Fibroblast of lung (primary cell): ENCODE data around the gene PRC1. TPM values are rescaled to one million over a fixed set of nuclear protein-coding genes. Genes with fewer than 3 reads are reported as not detected.

Experiments
- DNase-seq, 2 donors: peaks; one replicate each; pipeline versions ENCODE4 v3.0.0 to v3.0.0-alpha.2; 2010; ENCODE audit warnings: low read depth in 2 of 2
- H2AFZ ChIP-seq: 2 replicates; pipeline ENCODE4 v1.5.1; 2012; ENCODE audit warnings: low read length, control low read depth, inconsistent platforms
- H3K27ac ChIP-seq: 2 replicates; pipeline ENCODE4 v1.5.1; 2011; ENCODE audit warnings: low read length, control low read depth; ENCODE audit not compliant: insufficient read depth
- H3K27me3 ChIP-seq: 2 replicates; pipeline ENCODE4 v1.5.1; 2011; ENCODE audit warnings: mild to moderate bottlenecking, low read length; ENCODE audit not compliant: control insufficient read depth, insufficient read depth
- H3K36me3 ChIP-seq: 2 replicates; pipeline ENCODE4 v1.5.1; 2011; ENCODE audit warnings: low read length; ENCODE audit not compliant: control insufficient read depth, insufficient read depth
- H3K4me1 ChIP-seq: 2 replicates; pipeline ENCODE4 v1.5.1; 2011; ENCODE audit warnings: low read length; ENCODE audit not compliant: control insufficient read depth, insufficient read depth; ENCODE audit errors: extremely low read depth
- H3K4me2 ChIP-seq: 2 replicates; pipeline ENCODE4 v1.5.1; 2011; ENCODE audit warnings: low read length, control low read depth; ENCODE audit not compliant: insufficient read depth; ENCODE audit errors: extremely low read depth
- H3K4me3 ChIP-seq, 4 experiments: fragments of 200-600 bp in 1 of 4; sonication (generic) in 1 of 4; replicated peaks in 1 of 4; 2 replicates each; pipeline ENCODE4 v1.5.1; 2011 to 2016; ENCODE audit warnings: low read length in 4 of 4, low read depth in 3 of 4, mild to moderate bottlenecking in 3 of 4, control low read depth in 2 of 4, inconsistent platforms in 1 of 4, mixed read lengths in 1 of 4; ENCODE audit not compliant: insufficient read depth in 1 of 4; ENCODE audit errors: control extremely low read depth in 1 of 4
- H3K79me2 ChIP-seq: 2 replicates; pipeline ENCODE4 v1.5.1; 2012; ENCODE audit warnings: mild to moderate bottlenecking, low read length, inconsistent platforms; ENCODE audit not compliant: control insufficient read depth, insufficient read depth
- H3K9ac ChIP-seq: 2 replicates; pipeline ENCODE4 v1.5.1; 2011; ENCODE audit warnings: mild to moderate bottlenecking, low read length, control low read depth; ENCODE audit not compliant: insufficient read depth
- H3K9me3 ChIP-seq: 2 replicates; pipeline ENCODE4 v1.5.1; 2012; ENCODE audit warnings: low read depth, low read length; ENCODE audit not compliant: control insufficient read depth, insufficient read depth
- H4K20me1 ChIP-seq: 2 replicates; pipeline ENCODE4 v1.5.1; 2011; ENCODE audit warnings: low read length; ENCODE audit not compliant: control insufficient read depth, insufficient read depth; ENCODE audit errors: extremely low read depth
- CTCF ChIP-seq, 2 donors: IDR thresholded peaks in 1 of 2; conservative IDR thresholded peaks in 1 of 2; 1 replicate in 1 of 2; 2 replicates in 1 of 2; pipeline ENCODE4 v1.5.1; 2011 to 2012; ENCODE audit warnings: low read length in 2 of 2, control low read depth in 1 of 2, inconsistent platforms in 1 of 2, low read depth in 1 of 2, mild to moderate bottlenecking in 1 of 2
- EZH2 ChIP-seq: IDR thresholded peaks from 2 replicates; pipeline ENCODE4 v1.5.1; 2012; ENCODE audit warnings: low read length, control low read depth, mild to moderate bottlenecking; ENCODE audit errors: missing control alignments
- polyA plus RNA-seq, 2 donors: library from polyadenylated mRNA; depleted of rRNA in 1 of 2; stranded (reverse) in 1 of 2; unstranded in 1 of 2; fragments of >200 nt; gene quantifications; 2 replicates each; pipeline ENCODE4 v1.2.1, GENCODE V29; 2011 to 2012; ENCODE audit warnings: missing spikeins in 1 of 2
- total RNA-seq: library from RNA; depleted of rRNA; stranded (reverse); fragments of >200 nt; gene quantifications from 2 replicates; pipeline ENCODE4 v1.2.1, GENCODE V29; 2014

The PRC1 gene
- total and polyA plus RNA-seq, 2 donors (not counting 1 experiment from before 2014, with no cell fraction given): 57.8 to 60.5 TPM

DNA sequence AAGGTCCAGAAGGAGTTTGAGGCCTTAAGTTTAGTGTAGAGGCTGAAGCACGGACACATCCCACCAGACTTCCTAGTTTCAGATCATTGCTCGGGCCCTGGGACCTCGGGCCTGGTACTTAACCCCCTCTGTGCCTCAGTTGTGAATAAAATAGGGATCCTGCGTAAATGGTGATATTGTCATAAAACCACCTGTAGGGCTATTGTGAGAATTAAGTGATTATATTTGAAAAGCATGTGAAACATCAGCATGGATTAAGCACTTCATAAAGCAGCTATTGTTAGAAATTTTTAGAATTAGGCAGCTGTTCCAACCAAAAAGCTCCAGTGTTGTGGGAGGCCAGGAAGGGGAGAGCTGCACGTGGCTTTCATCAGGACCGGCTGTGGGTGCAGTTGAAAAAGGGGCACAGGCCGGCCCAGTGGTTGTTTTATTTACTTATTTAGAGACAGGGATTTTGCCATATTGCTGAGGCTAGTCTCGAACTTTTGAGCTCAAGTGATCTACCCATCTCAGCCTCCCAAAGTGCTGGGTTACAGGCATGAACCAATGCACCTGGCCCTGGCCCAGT is 35.2 kb downstream of the PRC1 start:
- peaks cover 6% of the 10 kb centered on the region for H3K4me1 ChIP-seq

DNA sequence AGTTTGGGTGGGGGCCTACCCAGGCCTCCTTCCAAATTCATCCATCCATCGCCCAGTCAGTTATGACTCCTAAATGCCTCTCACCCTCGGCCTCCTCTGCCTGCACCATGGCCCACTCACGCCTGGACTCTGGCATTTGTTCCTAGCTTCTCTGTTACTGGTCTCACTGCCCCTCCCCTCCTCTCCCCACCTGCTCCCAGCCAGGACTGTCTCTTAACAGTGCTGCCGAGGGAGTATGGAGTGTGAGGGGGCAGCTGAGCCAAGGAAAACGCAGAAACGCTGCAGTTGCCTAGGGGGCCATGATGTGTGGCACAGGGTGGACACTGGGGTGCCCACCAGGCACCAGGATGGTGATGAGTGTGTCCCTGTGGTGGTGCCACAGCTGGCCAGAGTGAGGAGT is 36.5 kb downstream of the PRC1 start:
- Histone ChIP-seq H3K27me3 (no peaks in the 10 kb centered on the region), H2AFZ (peak overlapping the region; percentile 57), H3K4me2 (peak overlapping the region; percentile 88), H4K20me1 (no peaks in the 10 kb centered on the region), H3K27ac (peak overlapping the region; percentile 29), H3K4me1 (peaks cover 6% of the 10 kb centered on the region), H3K9me3 (no peaks in the 10 kb centered on the region), H3K4me3 (peak overlapping the region; percentile 25 to 68 (median 56)), H3K79me2 (peaks cover 3% of the 10 kb centered on the region), H3K36me3 (peaks cover 22% of the 10 kb centered on the region), H3K9ac (no peak overlapping the region)
- TF ChIP-seq EZH2 (no peak), CTCF (conservative IDR thresholded peaks at IDR 0.05 in 1 of 2, IDR thresholded peaks at IDR 0.05 in 1 of 2; ENCODE audit: low read depth in 1 of 2, low read length in 2 of 2) (no peak)
- DNase-seq: no peak

More for the DNA sequence above, 35.2 kb downstream of the PRC1 start:
- Histone ChIP-seq H3K79me2 (peaks cover 3% of the 10 kb centered on the region), H2AFZ (no peak overlapping the region), H3K36me3 (peaks cover 10% of the 10 kb centered on the region), H3K4me3 (no peak overlapping the region), H3K9ac (no peak overlapping the region), H3K27me3 (no peaks in the 10 kb centered on the region), H4K20me1 (no peaks in the 10 kb centered on the region), H3K4me2 (no peak overlapping the region), H3K27ac (no peak overlapping the region), H3K9me3 (no peaks in the 10 kb centered on the region)
- TF ChIP-seq EZH2 (no peak), CTCF (conservative IDR thresholded peaks at IDR 0.05 in 1 of 2, IDR thresholded peaks at IDR 0.05 in 1 of 2; ENCODE audit: low read depth in 1 of 2, low read length in 2 of 2) (no peak)
- DNase-seq: no peak

- Histone ChIP-seq H2AFZ (peak overlapping the region; percentile 62), H3K27me3 (no peaks in the 10 kb centered on the region), H3K9ac (peak overlapping the region; percentile 68), H3K27ac (peak overlapping the region; percentile 57), H3K36me3 (peaks cover 20% of the 10 kb centered on the region), H3K79me2 (peaks cover 3% of the 10 kb centered on the region), H4K20me1 (no peaks in the 10 kb centered on the region), H3K9me3 (no peaks in the 10 kb centered on the region), H3K4me3 (peak overlapping the region; percentile 50 to 68 (median 56)), H3K4me2 (peak overlapping the region; percentile 88), H3K4me1 (peaks cover 6% of the 10 kb centered on the region)
- no peak for TF ChIP-seq CTCF (conservative IDR thresholded peaks at IDR 0.05 in 1 of 2, IDR thresholded peaks at IDR 0.05 in 1 of 2; ENCODE audit: low read depth in 1 of 2, low read length in 2 of 2)
- TF ChIP-seq EZH2: no peak
- DNase-seq: peak; percentile 31 to 49
These were observed 37.1 kb downstream of the PRC1 start for GRCh38 chr15:90957031-90957790.
